ENCODE results near the gene SMIM35.
"Not testable (repeated sequence)": the region's sequence is repeated elsewhere in the genome, so short reads cannot be mapped to it uniquely, and the experiment has no call there.

The SMIM35 gene

DNA sequence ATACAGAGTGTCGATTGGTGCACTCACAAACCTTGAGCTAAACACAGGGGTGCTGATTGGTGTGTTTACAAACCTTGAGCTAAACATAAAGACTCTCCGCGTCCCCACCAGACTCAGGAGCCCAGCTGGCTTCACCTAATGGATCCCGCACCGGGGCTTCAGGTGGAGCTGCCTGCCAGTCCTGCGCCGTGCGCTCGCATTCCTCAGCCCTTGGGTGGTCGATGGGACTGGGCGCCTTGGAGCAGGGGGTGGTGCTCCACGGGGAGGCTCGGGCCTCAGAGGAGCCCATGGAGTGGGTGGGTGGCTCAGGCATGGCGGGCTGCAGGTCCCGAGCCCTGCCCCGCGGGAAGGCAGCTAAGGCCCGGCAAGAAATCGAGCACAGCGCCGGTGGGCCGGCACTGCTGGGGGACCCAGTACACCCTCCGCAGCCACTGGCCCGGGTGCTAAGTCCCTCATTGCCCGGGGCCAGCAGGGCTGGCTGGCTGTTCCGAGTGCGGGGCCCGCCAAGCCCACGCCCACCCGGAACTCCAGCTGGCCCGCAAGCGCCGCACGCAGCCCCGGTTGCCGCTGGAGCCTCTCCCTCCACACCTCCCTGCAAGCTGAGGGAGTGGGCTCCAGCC, 108.4 kb downstream of the SMIM35 start:
- not testable (repeated sequence) for DNase-seq

DNA sequence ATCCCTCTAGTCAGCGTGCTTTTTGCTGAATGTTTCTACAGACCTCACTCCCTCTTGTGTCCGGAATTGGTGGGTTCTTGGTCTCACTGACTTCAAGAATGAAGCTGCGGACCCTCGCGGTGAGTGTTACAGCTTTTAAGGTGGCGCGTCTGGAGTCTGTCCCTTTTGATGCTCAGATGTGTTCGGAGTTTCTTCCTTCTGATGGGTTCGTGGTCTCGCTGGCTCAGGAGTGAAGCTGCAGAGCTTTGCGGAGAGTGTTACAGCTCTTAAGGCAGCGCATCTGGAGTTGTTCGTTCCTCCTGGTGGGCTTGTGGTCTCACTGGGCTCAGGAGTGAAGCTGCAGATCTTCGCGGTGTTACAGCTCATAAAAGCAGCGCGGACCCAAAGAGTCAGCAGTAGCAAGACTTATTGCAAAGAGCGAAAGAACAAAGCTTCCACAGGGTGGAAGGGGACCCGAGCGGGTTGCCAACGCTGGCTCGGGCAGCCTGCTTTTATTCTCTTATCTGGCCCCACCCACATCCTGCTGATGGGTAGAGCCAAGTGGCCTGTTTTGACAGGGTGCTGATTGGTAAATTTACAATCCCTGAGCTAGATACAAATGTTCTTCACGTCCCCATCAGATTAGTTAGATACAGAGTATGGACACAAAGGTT, 109.0 kb downstream of the SMIM35 start:
- not testable (repeated sequence) for DNase-seq

DNA sequence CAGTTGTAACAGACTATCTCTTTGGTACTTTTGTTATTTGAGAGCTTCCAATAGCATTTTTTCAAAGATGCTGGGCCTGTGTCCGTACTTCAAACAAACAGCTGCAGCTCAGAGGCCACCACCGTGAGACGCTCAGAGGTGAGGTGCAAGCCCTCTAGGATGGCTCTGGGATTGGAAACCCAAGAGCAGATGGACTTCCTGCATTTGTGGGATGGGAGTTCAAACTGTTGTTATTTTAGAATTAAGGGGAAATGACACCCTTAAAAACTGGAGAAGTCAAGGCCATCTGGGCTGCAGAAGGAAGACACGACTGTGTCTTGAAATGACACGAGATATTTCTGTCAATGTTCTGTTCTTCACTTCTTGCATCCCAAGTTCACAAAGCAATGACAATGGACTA, 109.7 kb downstream of the SMIM35 start:
- DNase-seq = no peak

DNA sequence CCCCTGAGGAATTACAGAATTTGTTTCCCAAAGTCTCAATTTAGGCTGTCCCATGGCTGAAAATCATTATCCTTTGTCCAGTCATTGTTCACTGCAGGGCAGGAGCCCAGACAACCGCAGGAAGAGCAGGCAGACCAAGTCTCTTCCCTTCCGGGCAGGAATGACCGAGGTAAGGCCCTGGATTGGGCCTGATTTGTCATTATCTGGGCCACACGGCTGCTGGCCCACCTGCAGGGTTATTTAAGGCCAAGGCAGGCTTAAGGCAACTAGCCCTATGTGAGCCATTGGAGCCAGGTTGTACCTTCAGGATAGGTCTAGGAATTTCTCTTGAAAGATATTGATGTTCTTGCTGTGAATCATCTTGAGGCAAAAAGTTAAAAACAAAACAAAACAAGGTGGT, 110.3 kb downstream of the SMIM35 start:
- DNase-seq = no peak

DNA sequence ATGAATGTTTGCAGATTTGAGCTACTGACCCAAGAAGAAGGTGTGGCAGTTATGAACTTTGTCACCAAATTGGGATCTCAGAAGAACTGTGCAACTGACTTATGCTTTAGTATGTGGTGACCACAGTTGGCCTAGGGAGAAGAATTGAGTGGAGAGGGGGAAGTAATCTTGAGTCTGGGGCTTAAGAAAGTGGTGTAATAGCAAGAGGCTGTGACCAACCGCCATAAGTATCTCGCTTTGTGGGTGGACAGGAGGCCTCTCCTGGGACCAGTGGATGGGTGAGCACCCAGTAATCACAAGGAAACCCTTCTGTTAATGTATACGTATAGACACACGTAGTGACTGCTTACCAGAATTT, 113.3 kb downstream of the SMIM35 start:
- no peak for DNase-seq

DNA sequence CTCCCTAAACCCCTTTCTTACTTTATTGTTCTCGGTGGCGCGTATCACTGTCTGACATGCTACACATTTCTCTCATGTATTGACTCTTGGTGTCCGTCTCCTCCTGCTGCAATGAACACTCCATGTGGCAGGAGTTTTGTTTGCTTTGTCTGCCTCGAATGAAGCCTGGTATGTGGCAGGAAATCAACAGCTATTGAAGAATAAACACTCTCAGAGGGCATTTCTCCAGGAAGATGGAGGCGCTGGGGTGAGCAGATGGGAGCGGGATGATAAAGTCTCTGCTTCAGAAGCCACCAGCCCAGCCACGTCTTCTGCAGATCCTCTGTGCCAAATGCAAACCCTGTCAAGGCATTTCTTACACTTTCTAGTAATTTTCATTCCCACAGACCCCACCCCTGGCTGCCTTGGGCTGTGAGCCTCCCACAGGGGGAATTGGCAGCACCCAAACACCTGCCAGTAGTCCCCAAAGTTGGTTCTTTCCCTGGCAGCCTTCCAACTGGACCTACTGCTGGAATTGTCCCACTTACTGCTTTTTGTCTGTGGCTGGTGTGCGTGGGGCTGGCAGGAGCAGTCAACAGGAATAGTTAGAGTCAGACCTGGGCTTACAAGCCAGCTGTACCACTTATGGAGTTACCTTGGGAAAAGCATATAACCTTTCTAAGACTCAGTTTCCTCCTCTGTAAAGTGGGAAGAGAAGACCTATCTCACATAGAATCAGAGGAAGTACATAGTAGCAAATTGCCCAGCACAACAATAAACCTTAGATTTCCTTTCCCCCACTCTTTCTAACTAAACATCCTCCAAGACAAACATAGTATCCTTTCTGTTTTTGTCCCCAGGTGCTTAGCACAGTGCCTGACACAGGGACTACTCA, 113.9 kb downstream of the SMIM35 start:
- DNase-seq = no peak

DNA sequence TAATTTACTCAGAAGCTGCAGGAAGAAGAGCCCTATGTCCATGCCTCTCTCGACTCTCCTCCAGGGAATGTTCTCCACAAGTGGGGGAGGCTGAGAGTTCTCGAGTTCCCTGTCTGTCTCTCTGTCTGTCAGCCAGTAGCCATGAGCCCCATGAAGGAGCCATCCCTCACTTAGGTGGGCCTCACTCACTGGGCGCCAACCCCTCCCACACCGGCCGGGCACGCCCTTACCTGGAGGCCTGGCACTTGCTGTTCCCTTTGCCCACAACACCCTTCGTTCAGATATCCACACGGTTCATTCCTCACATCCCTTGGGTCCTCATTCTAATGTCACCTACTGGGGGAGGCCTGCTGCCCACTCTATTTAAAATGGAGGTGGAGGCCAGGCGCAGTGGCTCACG, 114.7 kb downstream of the SMIM35 start:
- DNase-seq = no peak

DNA sequence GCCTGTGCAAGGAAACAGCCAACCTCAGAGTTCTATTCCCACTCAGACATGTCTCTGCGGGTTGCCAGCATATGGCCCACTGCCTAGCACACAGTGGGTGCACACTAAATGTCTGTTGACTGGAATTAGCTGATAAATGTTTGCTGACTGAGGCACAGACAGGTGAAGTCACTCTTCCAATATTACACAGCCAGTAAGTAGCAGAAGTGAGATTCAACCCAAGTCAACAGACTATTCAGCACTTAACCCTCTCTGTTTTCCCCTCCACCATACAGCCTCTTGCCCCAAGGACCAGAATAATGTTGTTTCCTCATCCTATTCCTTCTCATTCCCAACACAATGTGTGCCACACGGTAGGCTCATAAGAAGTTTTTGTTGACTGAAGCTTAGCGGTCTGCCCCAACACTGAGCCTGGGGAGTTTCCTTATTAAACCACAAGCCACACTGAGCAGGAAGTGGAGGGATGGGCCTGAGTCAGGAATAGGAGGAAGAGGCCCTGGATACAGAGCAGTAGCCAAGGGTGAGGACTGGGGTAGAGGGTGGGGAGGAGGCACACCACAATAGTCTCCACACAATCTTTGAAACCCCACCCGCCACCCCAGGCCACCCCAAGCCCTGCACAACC, 116.3 kb downstream of the SMIM35 start:
- no peak for DNase-seq

DNA sequence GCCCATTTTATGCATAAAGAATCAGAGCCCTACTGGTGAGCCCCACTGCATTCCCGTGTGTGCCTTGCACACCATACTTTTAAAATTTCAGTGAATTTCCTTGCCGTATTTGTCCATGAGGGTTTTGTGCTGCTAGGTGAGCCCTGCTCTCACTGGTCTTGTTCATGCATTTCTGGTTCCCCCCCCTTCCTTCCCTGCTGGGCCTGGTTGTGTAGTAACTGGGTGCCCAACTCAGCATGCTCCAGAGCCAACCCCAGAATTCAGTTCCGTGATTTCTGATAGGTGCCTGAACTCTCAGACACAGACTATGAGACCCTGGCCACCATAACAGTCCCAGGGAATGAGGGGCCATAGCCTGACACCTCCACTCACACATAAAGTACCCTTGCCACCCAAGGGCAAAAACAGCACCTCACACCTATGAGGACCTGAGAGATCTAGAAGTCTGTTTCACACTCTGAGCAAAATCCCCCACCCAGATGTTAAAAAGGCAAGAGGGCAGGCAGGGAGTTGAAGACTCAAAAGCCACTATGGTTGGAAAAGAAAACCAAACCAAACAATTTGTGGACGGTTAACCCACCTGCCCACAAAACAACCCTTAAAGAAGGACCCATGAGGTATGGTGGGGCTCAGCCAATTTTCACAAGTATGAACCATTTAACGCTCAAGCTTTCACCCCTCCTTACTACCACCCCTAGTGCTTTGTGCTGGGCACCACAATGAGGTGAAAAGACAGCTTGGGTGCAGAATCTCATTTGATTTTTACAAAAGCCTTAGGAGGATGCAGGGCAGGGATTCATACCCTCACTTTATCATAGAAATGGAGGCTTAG, 117.4 kb downstream of the SMIM35 start:
- no peak for DNase-seq

DNA sequence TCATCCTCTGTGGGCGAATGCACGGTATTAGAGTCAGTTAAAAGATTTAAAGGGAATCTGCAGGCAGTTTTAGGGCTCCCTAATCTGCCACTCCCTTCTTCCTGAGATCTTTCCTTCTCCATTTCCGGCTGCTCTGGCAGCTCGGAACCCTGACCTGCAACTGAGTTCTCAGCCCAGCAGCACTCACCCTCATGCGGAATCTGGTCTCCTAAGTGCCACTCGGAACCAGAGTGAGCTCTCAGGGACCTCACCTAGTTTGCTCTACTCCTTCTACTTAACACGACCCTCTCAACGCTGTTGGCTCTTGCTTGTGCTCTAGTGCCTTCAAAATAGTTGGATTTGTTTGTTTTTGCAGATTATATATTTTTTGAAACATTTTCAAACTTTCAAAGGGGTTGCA, 119.9 kb downstream of the SMIM35 start:
- no peak for DNase-seq

DNA sequence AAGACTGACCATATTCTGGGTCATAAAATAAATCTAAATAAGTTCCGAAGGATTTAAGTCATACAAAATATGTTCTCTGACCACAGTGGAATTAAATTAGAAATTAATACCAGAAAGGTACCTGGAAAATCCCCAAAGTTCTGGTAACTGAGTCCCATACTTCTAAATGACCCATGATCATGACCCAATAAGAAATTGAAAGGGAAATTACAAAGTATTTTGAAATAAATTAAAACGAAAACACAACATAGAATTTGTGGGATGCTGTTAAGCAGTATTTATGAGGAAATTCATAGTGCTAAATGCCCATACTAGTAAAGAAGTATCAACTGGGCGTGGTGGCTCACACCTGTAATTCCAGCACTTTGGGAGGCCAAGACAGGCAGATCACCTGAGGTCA, 123.9 kb downstream of the SMIM35 start:
- no peak for DNase-seq

DNA sequence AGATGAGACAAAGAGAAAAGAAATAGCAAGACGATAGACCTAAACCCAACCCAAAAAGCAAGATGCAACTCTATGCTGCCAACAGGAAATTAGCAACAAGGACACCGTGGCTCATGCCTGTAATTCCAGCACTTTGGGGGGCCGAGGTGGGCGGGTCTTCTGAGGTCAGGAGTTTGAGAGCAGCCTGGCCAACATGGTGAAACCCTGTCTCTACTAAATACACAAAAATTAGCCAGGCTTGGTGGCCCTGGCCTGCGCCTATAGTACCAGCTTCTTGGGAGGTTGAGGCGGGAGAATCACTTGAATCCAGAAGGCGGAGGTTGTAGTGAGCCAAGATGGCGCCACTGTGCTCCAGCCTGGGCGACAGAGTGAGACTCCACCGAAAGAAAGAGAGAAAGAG, 124.9 kb downstream of the SMIM35 start:
- no peak for DNase-seq

DNA sequence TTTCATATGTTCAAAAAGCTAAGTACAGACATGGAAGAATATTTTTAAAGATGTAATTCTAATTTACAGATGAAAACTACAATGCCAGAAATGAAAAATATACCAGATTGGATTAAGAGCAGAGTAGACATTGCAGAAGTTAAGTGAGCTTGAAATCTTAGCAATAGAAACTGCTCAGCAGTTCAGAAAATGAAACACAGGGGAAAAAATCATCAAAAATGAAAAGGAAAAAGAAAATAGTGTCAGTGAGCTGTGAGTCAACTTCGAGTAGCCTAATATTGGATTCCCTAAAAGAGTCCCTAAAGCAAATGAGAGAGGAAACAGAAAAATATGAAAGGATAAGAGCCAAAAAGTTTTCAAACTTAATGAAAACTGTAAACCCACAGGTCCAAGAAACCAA, 126.4 kb downstream of the SMIM35 start:
- DNase-seq = no peak

DNA sequence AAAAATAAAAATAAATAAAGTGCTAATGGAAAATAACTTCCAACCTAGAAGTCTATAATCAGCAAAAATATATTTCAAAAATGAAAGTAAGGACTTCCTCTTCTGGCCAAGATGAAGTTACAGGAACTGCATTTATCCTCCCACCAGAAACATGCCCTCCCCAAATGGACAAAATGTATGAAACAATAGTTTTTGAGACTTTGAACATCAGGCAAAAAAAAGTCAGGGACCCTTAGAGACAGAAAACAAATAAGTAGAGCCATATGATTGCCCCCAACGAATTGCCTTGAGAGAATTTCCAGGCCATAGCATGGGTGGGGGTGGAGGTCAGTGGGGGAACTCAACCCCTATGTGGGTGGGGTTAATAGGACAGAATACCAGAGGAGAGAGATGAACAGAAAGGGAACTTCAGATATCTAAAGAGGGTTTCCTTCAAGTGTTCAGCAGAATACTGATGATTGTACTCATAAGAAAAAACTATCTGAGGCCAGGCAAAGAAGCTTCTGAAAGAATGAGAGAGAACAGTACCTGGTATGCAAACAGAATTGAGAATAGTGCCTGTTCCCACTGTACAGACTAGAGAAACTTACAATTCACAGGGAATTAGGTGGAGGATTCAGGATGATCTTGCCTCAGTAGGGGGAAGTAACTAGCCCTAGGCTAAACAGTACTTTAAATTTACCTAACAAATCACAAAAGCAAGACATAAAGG, 127.2 kb downstream of the SMIM35 start:
- DNase-seq = no peak

DNA sequence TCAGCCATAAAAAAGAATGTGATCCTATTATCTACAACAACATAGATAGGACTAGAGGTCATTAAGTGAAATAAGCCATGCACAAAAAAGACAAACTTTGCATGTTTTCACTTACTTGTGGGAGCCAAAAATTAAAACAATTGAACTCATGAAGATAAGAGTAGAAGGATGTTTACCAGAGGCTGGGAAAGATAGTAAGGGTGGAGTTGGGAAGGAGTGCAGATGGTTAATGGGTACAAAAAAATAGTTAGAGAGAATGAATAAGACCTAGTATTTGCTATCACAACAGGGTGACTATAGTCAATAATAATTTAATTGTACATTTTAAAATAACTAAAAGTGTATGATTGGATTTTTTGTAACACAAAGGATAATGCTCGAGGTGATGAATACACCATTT, 127.8 kb downstream of the SMIM35 start:
- DNase-seq = no peak
